ENCODE measurements around the gene E2F2.

E2F2 gene

GRCh38 chr1:23530747-23531561, at the start of gene E2F2:
TSS of gene E2F2 (minus strand) at chr1:23531233. CDS start at chr1:23530793, 440 bp downstream.
- in situ Hi-C loops (cut with MboI; ENCODE audit: low pct_unique_long_range_greater_than_20kb, low sequenced_read_pairs): no loop called here
- peak; percentile 96 for DNase-seq

GRCh38 chr1:23578997-23579363, 47.9 kb upstream of the E2F2 start:
- in situ Hi-C loops (cut with MboI; ENCODE audit: low pct_unique_long_range_greater_than_20kb, low sequenced_read_pairs): no loop called here
- no peak for DNase-seq

DNA sequence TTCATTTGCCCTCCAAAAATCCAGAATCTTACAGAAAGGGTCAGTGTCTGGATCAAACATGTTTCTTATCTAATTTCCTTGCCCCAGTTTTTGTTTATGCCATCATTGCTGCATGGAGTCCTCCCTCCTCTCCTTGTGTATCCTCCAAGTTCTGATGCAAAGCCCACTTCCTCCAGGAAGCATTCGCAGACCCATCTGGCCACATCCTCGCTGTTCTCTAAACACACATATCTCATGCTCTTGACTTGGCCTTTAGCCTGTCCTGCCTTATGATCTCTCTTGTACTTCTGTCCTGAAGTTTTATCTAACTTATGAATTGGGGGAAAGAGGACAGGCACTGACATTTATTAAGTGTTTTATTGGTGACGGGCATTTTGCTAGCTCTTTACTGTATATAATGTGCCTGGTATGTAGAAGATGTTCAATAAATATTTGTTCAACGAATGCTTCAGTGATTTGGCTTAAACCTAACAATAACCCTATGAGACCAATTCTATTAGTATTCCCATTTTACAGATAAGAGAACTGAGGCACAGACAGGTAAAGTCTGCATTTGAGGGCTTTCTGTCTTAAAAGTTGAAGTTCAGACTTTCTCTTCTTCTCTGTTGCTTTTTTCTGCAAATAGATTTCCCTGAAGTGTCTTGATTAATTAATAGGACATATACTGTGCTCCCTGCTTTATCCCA, 47.4 kb upstream of the E2F2 start:
- no peak for DNase-seq
- in situ Hi-C loops (cut with MboI; ENCODE audit: low pct_unique_long_range_greater_than_20kb, low sequenced_read_pairs): no loop called here

GRCh38 chr1:23577056-23578004, 46.3 kb upstream of the E2F2 start:
- DNase-seq: no peak
- in situ Hi-C loops (cut with MboI; ENCODE audit: low pct_unique_long_range_greater_than_20kb, low sequenced_read_pairs): no loop called here

DNA sequence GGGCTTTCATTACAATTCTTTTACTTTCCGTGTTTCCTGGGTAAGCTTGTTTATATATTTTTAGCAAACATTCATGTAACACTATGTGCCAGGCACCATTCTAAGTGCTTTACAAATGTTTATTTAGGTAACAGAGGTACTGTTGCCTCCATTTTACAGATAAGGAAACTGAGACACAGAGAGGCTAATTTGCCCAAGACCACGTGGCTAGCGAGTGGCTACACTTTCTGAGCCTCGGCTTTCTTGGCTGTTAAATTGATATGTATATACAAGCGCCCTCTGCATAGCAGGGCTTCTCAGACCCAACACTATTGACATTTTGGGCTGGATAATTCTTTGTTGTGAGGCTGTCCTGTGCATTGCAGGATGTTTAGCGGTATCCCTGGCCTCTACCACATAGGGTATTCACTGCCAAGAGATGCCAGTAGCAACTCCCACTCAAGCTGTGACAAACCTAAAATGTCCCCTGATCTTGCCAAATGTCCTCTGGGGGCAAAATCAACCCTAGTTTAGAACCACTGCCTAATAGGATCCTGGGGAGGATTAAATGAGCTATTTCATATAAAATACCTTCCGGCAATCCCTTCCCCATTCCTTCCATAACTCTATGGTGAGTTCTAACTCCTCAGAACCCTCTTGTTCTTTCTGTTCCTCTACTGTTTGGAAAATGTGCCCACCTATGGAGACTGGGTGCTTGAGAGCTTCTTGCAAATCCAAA, 45.5 kb upstream of the E2F2 start:
- DNase-seq: no peak
- in situ Hi-C loops (cut with MboI; ENCODE audit: low pct_unique_long_range_greater_than_20kb, low sequenced_read_pairs): no loop called here

- in situ Hi-C loops (cut with MboI; ENCODE audit: low pct_unique_long_range_greater_than_20kb, low sequenced_read_pairs): no loop called here
These were observed 44.3 kb upstream of the E2F2 start for GRCh38 chr1:23575226-23575810.

DNA sequence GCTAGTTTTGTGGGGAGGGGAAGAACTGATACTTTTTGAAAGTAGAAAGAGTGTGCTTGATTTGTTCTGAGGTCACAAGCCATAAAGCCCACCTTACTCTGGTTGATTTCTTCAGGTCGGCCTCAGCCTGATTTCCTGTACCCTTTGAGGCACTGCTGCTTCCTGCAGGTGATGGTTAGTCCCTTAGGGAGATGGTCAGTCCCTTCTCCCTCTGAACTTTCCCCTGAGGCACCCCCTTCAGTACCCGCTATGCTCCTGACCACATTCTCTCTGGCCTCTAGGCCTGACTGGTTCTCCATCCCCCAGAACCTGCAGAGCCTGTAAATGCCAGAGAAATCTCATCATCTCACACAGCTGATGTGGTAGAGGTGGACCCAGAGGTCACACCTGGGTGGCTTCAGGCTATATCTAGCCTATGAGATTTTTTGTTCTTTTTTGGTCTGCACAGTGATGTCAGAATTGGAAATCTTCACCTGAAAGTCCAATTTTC, 43.3 kb upstream of the E2F2 start:
- in situ Hi-C loops (cut with MboI; ENCODE audit: low pct_unique_long_range_greater_than_20kb, low sequenced_read_pairs): no loop called here

More at GRCh38 chr1:23575226-23575810, 44.3 kb upstream of the E2F2 start:
- DNase-seq: no peak

GRCh38 chr1:23573574-23574182, 42.6 kb upstream of the E2F2 start:
- in situ Hi-C loops (cut with MboI; ENCODE audit: low pct_unique_long_range_greater_than_20kb, low sequenced_read_pairs): no loop called here
- no peak for DNase-seq

More for the DNA sequence above, 43.3 kb upstream of the E2F2 start:
- DNase-seq: no peak

DNA sequence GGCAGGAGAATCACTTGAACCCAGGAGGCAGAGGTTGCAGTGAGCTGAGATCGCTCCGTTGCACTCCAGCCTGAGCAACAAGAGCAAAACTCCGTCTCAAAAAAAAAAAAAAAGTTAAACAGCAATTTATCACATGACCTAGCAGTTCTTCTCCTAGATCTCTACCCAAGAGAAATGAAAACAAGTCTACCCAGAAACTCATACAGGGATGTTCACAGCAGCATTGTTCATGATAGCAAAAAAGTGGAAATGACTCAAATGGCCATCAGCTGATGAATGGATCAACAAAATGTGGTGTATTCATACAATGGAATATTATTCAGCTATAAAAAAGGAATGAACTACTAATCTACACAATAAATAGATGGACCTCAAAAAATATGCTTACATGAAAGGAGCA, 40.4 kb upstream of the E2F2 start:
- in situ Hi-C loops (cut with MboI; ENCODE audit: low pct_unique_long_range_greater_than_20kb, low sequenced_read_pairs): no loop called here
- DNase-seq: no peak

- in situ Hi-C loops (cut with MboI; ENCODE audit: low pct_unique_long_range_greater_than_20kb, low sequenced_read_pairs): no loop called here
These were observed 39.1 kb upstream of the E2F2 start for GRCh38 chr1:23570001-23570691.

DNA sequence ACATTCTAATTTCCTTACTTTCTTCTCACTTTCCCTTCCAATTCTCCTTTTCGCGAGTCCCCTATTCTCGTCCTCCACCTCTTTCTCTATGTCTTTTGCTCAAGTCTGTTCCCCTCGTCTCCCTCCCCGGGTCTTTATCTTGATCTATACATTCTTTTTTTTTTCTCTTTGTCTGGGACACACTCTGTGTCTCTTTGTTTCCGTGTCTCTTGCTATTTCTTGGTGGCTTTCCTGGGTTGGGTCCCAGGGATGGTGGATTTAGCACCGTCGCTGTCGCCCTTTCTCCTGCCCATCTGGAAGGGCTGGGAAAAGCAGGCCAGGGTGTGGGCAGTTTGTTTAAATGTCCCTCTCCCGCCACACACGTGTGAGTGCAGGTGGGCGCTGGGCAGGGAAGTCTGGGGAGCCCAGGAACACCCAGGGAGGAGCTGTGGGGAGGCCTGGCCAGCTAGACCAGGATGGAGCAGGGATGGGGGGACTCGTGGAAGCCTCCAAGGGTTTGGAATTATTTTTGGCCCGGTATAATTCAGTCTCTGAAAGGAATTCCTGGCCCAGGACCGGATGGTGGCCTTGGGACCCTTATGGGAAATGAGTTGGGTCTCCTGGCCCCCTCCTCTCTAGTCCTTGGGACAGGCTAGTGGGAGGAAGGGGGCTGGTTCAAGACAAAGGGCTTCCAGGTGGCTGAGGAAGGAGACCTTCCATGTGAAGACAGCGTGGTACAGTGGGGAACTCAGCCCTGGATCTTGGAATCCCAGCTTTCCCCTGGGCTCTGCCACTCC, 37.8 kb upstream of the E2F2 start:
- DNase-seq: no peak
- in situ Hi-C loops (cut with MboI; ENCODE audit: low pct_unique_long_range_greater_than_20kb, low sequenced_read_pairs): no loop called here

More at GRCh38 chr1:23570001-23570691, 39.1 kb upstream of the E2F2 start:
- DNase-seq: no peak

DNA sequence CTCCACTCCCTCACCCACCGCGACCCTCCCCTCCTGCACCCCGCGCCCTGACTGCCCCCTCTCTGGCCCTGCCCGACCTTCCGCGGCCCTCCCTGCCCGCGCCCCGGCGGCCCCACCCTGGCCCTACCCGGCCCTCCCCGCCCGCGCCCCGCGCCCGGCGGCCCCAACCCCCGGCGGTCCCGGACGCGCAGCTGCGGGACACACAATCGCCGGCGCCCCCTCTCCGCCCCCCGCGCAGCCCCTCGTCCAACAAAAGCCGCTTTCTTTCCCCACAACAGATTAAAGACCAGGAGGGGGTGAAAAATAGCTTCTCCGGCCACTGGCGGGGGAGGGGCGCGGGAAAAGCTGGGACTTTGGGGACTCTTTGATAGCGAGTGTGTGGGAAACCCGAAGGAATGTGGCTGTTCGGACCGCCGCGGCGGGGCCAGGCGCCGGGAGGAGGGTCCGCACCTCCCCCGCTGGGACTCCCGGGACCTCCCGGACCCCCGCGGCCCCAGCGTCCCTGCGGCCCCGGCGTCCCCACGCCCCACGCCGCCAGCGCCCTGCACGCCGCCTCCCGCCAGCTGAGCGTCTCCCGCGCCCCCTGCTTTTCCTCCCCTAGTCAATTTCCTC, 37.1 kb upstream of the E2F2 start:
- in situ Hi-C loops (cut with MboI; ENCODE audit: low pct_unique_long_range_greater_than_20kb, low sequenced_read_pairs): no loop called here
- DNase-seq: no peak

DNA sequence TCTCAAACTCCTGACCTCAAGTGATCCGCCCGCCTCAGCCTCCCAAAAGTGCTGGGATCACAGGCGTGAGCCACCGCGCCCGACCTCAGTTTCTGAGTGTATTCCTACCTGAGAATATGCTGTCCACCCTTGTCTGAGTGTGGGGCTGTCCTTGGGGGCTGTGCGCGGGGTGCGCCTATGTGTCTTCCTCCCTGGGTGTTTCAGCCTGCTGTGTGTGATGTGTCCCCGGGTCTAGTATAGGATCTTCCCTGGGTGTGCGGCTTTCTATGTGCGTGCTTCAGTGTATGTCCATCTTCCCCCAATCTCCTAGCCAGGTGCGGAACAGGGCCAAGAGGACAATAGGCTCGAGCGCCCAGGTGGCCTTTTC, 36.6 kb upstream of the E2F2 start:
- in situ Hi-C loops (cut with MboI; ENCODE audit: low pct_unique_long_range_greater_than_20kb, low sequenced_read_pairs): no loop called here
- no peak for DNase-seq

- in situ Hi-C loops (cut with MboI; ENCODE audit: low pct_unique_long_range_greater_than_20kb, low sequenced_read_pairs): no loop called here
- DNase-seq: no peak
These were observed 35.3 kb upstream of the E2F2 start for GRCh38 chr1:23566304-23566703.

GRCh38 chr1:23565776-23566175, 34.7 kb upstream of the E2F2 start:
- in situ Hi-C loops (cut with MboI; ENCODE audit: low pct_unique_long_range_greater_than_20kb, low sequenced_read_pairs): no loop called here
- no peak for DNase-seq

DNA sequence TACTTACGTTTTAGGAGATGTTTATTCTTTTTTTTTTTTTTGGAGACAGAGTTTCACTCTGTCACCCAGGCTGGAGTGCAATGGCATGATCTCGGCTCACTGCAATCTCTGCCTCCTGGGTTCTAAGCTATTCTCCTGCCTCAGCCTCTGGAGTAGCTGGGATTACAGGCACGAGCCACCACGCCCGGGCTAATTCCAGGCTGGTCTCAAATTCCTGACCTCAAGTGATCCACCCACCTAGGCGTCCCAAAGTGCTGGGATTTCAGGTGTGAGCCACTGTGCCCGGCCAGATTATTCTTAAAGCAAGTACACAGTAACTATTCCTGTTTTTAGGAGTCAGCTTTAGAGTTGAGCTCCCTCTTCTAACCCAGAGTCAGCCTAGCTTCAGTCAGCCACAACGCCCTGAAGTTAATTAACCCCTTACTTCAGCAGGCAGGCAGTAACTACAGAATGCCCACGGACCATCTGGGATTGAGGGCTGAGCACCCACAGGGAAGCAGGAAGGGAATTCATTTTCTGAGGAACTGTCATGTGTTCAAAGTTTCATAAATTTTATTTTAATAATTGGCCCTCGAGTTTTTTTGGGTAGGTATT, 33.6 kb upstream of the E2F2 start:
- no peak for DNase-seq
- in situ Hi-C loops (cut with MboI; ENCODE audit: low pct_unique_long_range_greater_than_20kb, low sequenced_read_pairs): no loop called here

All from KBM-7 (cell line).